ENCODE measurements around the gene EVC.
"Not testable (repeated sequence)": the region's sequence is repeated elsewhere in the genome, so short reads cannot be mapped to it uniquely, and the experiment has no call there.

EVC gene

GRCh38 chr4:5709207-5709575 is 1.8 kb upstream of the EVC start:
- DNase-seq: no peak

GRCh38 chr4:5710065-5710960 is 688 bp upstream of the EVC start:
- no peak for DNase-seq

DNA sequence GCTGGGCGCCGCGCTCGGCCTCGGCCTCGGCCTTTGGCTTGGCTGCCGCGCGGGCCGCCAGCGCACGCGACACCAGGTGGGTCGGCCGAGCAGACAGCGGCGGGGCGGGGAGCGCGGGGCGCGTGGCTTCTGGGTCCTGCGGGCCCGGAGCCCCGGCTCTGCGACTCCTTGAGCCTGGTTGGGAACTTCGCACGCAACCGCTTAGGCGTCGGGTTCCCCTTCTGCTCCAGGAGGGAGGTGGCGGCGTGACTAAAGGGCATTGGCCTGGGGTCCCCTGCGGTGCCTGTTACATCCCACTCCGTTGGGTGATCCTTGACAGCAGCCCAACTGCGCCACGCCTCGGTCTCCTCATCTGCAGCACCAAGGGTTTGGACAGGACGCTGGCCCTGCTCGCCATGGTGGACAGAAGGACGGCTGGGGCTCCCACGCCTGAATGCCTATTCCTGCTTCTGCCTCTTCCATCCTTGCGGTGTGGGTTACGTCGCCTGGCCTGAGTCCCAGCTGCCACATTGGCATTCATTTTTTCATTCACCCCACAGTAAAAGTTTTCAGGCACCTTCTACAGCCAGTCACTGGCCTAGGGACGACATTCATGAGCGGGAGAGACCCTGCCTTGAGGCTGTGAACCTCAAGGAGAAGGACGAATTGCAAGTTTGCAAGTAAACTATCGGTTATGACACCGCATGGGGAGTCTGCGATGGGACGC is 631 bp downstream of the EVC start:
- no peak for DNase-seq

- no peak for DNase-seq
Observed at GRCh38 chr4:5712517-5712916, 1.5 kb downstream of the EVC start.

- DNase-seq: no peak
Observed at GRCh38 chr4:5712931-5713330, 1.9 kb downstream of the EVC start.

- no peak for DNase-seq
Observed at GRCh38 chr4:5713861-5714260, 2.9 kb downstream of the EVC start.

GRCh38 chr4:5715357-5715756 is 4.4 kb downstream of the EVC start:
- no peak for DNase-seq

DNA sequence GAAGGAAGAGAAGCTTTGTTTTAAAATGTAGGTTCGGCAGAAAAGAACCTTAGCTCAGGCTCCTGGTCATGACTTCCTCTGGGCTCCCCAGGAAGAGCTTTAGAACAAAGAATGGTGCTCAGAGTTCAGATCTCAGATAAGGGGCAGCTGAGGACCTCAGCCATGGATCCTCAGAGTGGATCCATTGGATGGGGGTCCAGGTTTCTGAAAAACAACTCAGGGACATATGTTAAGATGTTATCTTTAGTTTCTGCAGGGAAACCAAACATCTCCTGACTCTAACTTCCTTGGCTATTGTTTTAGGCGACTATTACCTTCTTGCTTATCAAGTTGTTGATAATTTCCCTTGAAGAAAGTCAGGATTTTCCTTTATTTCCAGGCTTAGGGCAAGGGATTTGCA is 5.4 kb downstream of the EVC start:
- no peak for DNase-seq

DNA sequence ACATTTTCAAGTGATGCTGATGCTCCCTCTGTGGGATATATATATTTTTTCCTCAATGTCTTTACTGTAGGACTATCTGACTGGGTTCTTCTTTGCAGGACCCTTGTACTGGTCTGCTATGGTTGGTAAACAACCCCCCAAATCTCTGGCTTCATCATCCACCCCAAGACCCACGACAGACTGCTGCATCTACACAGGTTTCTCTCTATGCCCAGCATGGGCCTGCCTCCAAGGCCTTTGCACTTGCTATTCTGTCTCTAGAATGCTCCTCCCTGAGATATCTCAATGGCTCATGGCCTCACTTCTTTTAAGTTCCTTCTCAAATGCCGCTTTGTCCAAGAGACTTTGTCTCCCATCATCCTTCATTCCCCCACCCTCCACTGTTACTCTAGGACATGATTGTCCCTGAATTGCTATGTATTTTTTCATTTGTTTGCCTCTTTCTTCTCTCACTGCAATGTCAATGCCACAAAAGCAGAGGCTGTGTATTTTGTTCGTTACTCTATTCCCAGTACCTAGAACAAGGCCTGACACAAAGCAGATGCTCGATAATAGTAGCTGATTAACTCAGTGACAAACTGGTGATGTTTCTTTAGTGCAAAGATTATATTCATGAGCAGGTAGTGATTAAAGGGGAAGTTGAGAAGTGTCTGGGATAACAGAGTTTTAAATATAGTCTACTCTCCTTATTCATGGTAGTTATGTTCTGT is 6.6 kb downstream of the EVC start:
- no peak for DNase-seq

GRCh38 chr4:5718411-5718810 is 7.4 kb downstream of the EVC start:
- no peak for DNase-seq

DNA sequence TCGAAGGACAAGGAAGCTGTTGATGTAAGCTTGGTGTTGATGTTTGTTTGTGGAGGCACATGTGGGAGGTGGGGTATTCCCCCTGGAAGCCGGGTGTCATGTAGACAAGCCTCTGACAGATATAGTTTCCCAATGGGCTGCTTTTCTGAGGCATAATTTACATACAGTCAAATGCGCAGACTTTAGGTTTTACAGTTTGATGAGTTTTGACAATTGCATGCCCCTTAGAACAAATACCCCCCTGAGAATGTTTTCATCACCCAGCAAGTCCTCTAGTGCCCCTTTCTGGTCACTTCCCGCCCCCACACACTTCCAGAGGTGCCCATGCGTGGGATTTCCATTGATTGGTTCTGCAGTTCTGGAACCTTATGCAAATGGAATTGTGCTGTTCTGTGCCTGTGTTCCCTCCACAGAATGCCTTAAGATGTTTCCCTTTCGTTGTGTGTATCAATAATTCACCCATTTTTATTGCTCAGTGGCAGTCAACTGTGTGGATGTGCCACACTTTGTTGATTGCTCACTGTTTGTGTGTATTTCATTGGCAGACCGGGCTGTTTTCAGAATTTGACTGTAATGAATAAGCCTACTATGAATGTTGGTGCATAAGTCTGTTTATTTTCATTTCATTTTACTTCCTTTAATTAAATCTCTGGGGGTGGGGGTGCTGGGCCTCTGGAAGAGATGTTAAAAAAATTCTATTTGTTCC is 8.5 kb downstream of the EVC start:
- no peak for DNase-seq

DNA sequence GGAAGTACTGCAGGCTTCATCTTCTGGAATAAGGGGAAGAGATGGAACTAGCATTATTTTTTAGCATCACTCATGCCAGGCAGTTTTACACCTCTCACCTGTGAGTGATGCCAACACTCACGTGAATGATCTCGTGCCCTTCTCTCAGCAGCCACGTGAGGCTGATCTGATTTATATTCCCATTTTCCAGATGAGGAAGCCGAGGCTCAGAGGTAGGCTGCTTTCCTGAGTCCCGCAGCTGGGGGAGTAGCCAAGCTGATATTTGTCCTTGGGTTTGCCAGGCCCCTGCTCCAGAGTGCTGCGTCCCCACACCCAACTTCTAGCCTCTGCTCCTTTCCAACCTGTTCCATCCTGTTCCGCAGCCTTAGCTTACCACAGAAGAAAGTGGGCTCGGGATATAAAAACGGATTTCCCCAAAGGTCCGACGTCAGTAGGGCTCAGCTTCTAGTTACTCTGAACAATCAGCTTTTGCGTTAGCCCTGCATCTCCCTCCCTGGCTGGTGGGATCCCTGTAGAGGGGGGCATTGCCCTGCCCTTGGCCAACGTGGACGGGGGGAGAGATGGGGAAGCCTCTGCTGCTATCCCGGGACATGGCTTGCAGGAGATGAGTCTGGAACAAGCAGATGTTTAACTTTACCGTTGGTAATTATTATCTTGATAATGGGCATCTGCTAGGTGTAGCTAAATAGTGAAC is 9.3 kb downstream of the EVC start:
- DNase-seq: no peak

- DNase-seq: no peak
Observed at GRCh38 chr4:5720980-5721379, 10.0 kb downstream of the EVC start.

GRCh38 chr4:5721923-5722322 is 10.9 kb downstream of the EVC start:
- DNase-seq: no peak

GRCh38 chr4:5722328-5722727 is 11.3 kb downstream of the EVC start:
- DNase-seq: no peak

GRCh38 chr4:5724377-5724776 is 13.4 kb downstream of the EVC start:
- DNase-seq: no peak

DNA sequence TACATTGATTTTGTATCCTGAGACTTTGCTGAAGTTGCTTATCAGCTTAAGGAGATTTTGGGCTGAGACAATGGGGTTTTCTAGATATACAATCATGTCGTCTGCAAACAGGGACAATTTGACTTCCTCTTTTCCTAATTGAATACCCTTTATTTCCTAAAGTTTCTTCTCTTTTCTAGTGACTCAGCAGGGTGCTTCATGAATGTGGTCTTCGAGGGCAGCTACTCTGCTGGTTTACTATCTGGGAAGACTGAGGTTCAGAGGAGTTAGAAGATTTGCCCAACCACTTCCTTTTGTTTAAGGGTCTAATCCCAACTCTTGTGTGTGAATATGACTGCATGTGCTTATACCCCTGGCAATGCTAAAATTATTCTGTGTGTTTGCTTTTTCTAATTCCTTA is 17.4 kb downstream of the EVC start:
- DNase-seq: not testable (repeated sequence)

- DNase-seq: no peak
Observed at GRCh38 chr4:5730436-5730835, 19.4 kb downstream of the EVC start.

GRCh38 chr4:5730993-5731990 is 20.3 kb downstream of the EVC start:
- no peak for DNase-seq

DNA sequence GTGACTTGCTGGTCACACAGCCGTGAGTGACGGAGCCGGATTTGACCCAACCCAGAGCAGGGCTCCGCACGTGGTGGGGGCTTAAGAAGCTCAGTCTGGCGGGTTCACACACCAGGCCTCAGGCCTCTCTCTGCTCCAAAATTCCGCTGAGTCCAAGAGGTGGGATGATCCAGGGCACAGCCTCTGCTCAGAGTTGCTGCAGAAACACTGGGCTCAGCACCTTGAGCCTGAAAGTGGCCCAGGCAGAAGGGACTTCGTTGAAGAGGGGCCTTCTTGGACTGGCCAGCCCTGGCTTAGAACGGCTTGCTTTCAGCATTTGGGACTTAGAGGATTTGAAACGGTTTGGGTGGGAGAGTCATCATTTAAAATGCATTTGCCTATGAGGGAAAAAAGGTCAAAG is 21.2 kb downstream of the EVC start:
- DNase-seq: no peak

DNA sequence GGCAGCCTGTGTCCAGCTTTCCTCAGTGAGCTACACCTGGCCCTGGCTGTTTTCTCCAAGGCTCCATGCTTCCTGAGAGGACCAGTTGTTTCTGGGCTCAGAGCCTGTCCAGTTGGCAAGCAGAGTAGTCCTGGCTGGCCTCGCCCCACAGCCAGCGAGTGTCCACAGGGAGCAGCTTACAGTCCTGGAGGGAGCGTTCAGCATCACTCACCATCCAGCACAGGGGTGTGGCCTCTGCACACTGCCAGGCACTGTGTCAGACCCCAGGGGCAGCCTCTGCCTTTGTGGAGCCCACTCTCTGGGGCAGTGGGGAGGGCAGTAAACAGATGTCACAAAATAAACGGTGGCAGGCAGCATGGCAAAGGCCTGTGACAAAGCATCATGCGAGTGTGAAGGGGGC is 23.9 kb downstream of the EVC start:
- DNase-seq: no peak
